ENCODE results near the gene NHERF1. TPM values are rescaled to one million over a fixed set of nuclear protein-coding genes. Genes with fewer than 3 reads are reported as not detected.

Gene NHERF1
- total and polyA plus RNA-seq, 4 donors, result 18.3 to 58.2 (median 28.1) TPM

GRCh38 chr17:74786431-74787055 is 38.1 kb downstream of the NHERF1 start:
- Histone ChIP-seq H3K27me3 (ENCODE audit: control insufficient read depth in 3 of 3, insufficient read depth in 3 of 3, low read length in 2 of 3) (no peaks in the 10 kb centered on the region), H3K4me1 (ENCODE audit: control insufficient read depth in 5 of 5, insufficient read depth in 5 of 5, low read length in 5 of 5) (no peaks in the 10 kb centered on the region), H3K9ac (ENCODE audit: insufficient read depth in 1 of 2, low read length in 2 of 2) (no peak overlapping the region), H3K9me3 (ENCODE audit: control insufficient read depth in 4 of 4, insufficient read depth in 3 of 4, low read length in 3 of 4) (no peaks in the 10 kb centered on the region), H3K36me3 (ENCODE audit: control insufficient read depth in 4 of 4, insufficient read depth in 4 of 4, low read length in 4 of 4) (peaks cover 0 to 22% (median 0%) of the 10 kb centered on the region in 4 donors), H3K4me3 (no peak overlapping the region), H3K27ac (ENCODE audit: low read depth in 1 of 2, low read length in 1 of 2) (no peak overlapping the region)
- WGBS, 2 donors, result 51 to 63% methylated on average over 16 of the region's 16 CpGs
- TF ChIP-seq CTCF (IDR thresholded peaks at IDR 0.05; ENCODE audit: control extremely low read depth, extremely low read depth), result no peak
- ATAC-seq (ENCODE audit: insufficient read depth, low FRiP score), result no peak
- no peak for DNase-seq

GRCh38 chr17:74790161-74791058 is 42.0 kb downstream of the NHERF1 start:
- peak overlapping the region in 1 of 2 donors; percentile 41 for H3K27ac ChIP-seq (ENCODE audit: low read depth in 1 of 2, low read length in 1 of 2)
- no peak for ATAC-seq (ENCODE audit: insufficient read depth, low FRiP score)

GRCh38 chr17:74792586-74793105 is 44.2 kb downstream of the NHERF1 start:
- Histone ChIP-seq H3K36me3 (ENCODE audit: control insufficient read depth in 4 of 4, insufficient read depth in 4 of 4, low read length in 4 of 4) (peaks cover 4 to 57% (median 6%) of the 10 kb centered on the region in 4 donors), H3K4me1 (ENCODE audit: control insufficient read depth in 5 of 5, insufficient read depth in 5 of 5, low read length in 5 of 5) (no peaks in the 10 kb centered on the region), H3K27ac (ENCODE audit: low read depth in 1 of 2, low read length in 1 of 2) (no peak overlapping the region), H3K27me3 (ENCODE audit: control insufficient read depth in 3 of 3, insufficient read depth in 3 of 3, low read length in 2 of 3) (no peaks in the 10 kb centered on the region), H3K9me3 (ENCODE audit: control insufficient read depth in 4 of 4, insufficient read depth in 3 of 4, low read length in 3 of 4) (no peaks in the 10 kb centered on the region), H3K4me3 (no peak overlapping the region), H3K9ac (ENCODE audit: insufficient read depth in 1 of 2, low read length in 2 of 2) (no peak overlapping the region)
- DNase-seq, result no peak
- ATAC-seq (ENCODE audit: insufficient read depth, low FRiP score), result no peak
- TF ChIP-seq CTCF (IDR thresholded peaks at IDR 0.05; ENCODE audit: control extremely low read depth, extremely low read depth), result no peak
- WGBS, 2 donors, result 87 to 98% methylated on average over 12 of the region's 12 CpGs

More at GRCh38 chr17:74790161-74791058, 42.0 kb downstream of the NHERF1 start:
- 61 to 76% methylated on average over 21 of the region's 21 CpGs for WGBS, 2 donors
- Histone ChIP-seq H3K4me3 (no peak overlapping the region), H3K4me1 (ENCODE audit: control insufficient read depth in 5 of 5, insufficient read depth in 5 of 5, low read length in 5 of 5) (no peaks in the 10 kb centered on the region), H3K9me3 (ENCODE audit: control insufficient read depth in 4 of 4, insufficient read depth in 3 of 4, low read length in 3 of 4) (no peaks in the 10 kb centered on the region), H3K36me3 (ENCODE audit: control insufficient read depth in 4 of 4, insufficient read depth in 4 of 4, low read length in 4 of 4) (peaks cover 2 to 39% (median 3%) of the 10 kb centered on the region in 4 donors), H3K9ac (ENCODE audit: insufficient read depth in 1 of 2, low read length in 2 of 2) (no peak overlapping the region), H3K27me3 (ENCODE audit: control insufficient read depth in 3 of 3, insufficient read depth in 3 of 3, low read length in 2 of 3) (no peaks in the 10 kb centered on the region)
- TF ChIP-seq CTCF (IDR thresholded peaks at IDR 0.05; ENCODE audit: control extremely low read depth, extremely low read depth), result no peak
- no peak for DNase-seq

Measured in lung (tissue), 12 donors.